Upper lobe of left lung (tissue), 4 donors: ENCODE measurements around the gene CADM1.

ENCODE experiments used
- CTCF ChIP-seq, 6 experiments: fragments of 450-650 bp in 4 of 6; fragments of 200-600 bp in 2 of 6; sonication (generic) in 2 of 6; IDR thresholded peaks; one replicate each; pipeline ENCODE4 v1.5.1; 2016 to 2019; ENCODE audit warnings: antibody characterized with exemption in 6 of 6
- EP300 ChIP-seq, 4 donors: sonication (generic); formaldehyde crosslinking; IDR thresholded peaks; one replicate each; pipeline ENCODE4 v1.5.1; 2017; ENCODE audit warnings: antibody characterized with exemption in 4 of 4, control low read depth in 2 of 4
- POLR2A ChIP-seq, 4 donors: fragments of 450-650 bp; IDR thresholded peaks; one replicate each; pipeline ENCODE4 v1.5.1; 2016 to 2017; ENCODE audit warnings: antibody characterized with exemption in 4 of 4, mild to moderate bottlenecking in 2 of 4

GRCh38 chr11:115190196-115190595 lies 314.0 kb downstream of the CADM1 start:
- no peak for TF ChIP-seq CTCF (IDR thresholded peaks at IDR 0.05)
- TF ChIP-seq POLR2A (IDR thresholded peaks at IDR 0.05) = no peak
- TF ChIP-seq EP300 (IDR thresholded peaks at IDR 0.05) = no peak
